Smooth muscle cell (in vitro differentiated cells): ENCODE data around the gene CPED1. TPM values are rescaled to one million over a fixed set of nuclear protein-coding genes. Genes with fewer than 3 reads are reported as not detected.

Experiments used
- DNase-seq: peaks from one replicate; lab custom pipeline; 2025; ENCODE audit not compliant: unreplicated experiment; lab: John Stamatoyannopoulos, UW
- H2AFZ ChIP-seq: fragments of 200-600 bp; sonication (generic); 2 replicates; pipeline ENCODE4 v1.6.0; 2016; ENCODE audit warnings: antibody characterized with exemption, low read depth, mild to moderate bottlenecking
- H3F3A ChIP-seq: fragments of 200-600 bp; sonication (generic); 2 replicates; pipeline ENCODE4 v1.6.0; 2017; ENCODE audit warnings: antibody characterized with exemption, low read depth
- H3K27ac ChIP-seq: fragments of 200-600 bp; sonication (generic); 2 replicates; pipeline ENCODE4 v1.5.1; 2016; ENCODE audit warnings: low read depth, mild to moderate bottlenecking
- H3K27me3 ChIP-seq: fragments of 200-600 bp; sonication (generic); 2 replicates; pipeline ENCODE4 v1.6.1; 2016; ENCODE audit warnings: low read depth, mild to moderate bottlenecking
- H3K36me3 ChIP-seq: fragments of 200-600 bp; sonication (generic); 2 replicates; pipeline ENCODE4 v1.5.1; 2016; ENCODE audit warnings: low read depth
- H3K4me1 ChIP-seq: fragments of 200-600 bp; sonication (generic); 2 replicates; pipeline ENCODE4 v1.5.1; 2016; ENCODE audit warnings: low read depth
- H3K4me2 ChIP-seq: fragments of 200-600 bp; sonication (generic); 2 replicates; pipeline ENCODE4 v1.6.0; 2016; ENCODE audit warnings: mild to moderate bottlenecking
- H3K4me3 ChIP-seq: fragments of 200-600 bp; sonication (generic); 2 replicates; pipeline ENCODE4 v1.5.1; 2016; ENCODE audit warnings: mild to moderate bottlenecking
- H3K79me2 ChIP-seq: fragments of 200-600 bp; sonication (generic); 2 replicates; pipeline ENCODE4 v1.6.0; 2016; ENCODE audit warnings: low read depth, mild to moderate bottlenecking
- H3K9ac ChIP-seq: fragments of 200-600 bp; sonication (generic); 2 replicates; pipeline ENCODE4 v1.6.0; 2016; ENCODE audit warnings: low read depth
- H3K9me3 ChIP-seq: fragments of 200-600 bp; sonication (generic); replicated peaks from 2 replicates; pipeline ENCODE4 v1.5.1; 2016; ENCODE audit warnings: low read depth
- H4K20me1 ChIP-seq: fragments of 200-600 bp; sonication (generic); 2 replicates; pipeline ENCODE4 v1.6.0; 2016; ENCODE audit warnings: low read depth
- WGBS: methylation state at CpG from one replicate; pipeline ENCODE4 v1.1.7; 2016; ENCODE audit warnings: low lambda C conversion rate; 5-methylcytosine and 5-hydroxymethylcytosine counted together
- polyA plus RNA-seq: library from polyadenylated mRNA; unstranded; fragments of >200 nt; fragmentation: Nextera tagmentation; extraction: Ambion mirVana; gene quantifications from 2 replicates; pipeline ENCODE4 v1.2.1, GENCODE V29; 2016
- total RNA-seq: library from RNA; depleted of rRNA; stranded (reverse); fragments of >200 nt; gene quantifications from 2 replicates; pipeline ENCODE4 v1.2.3, GENCODE V29; 2014
- TF ChIP-seq, protein P1 (sequence below): fragments of 200-600 bp; sonication (generic); IDR thresholded peaks from 2 replicates; pipeline ENCODE4 v1.5.1; 2017; ENCODE audit warnings: borderline replicate concordance, mild to moderate bottlenecking, antibody characterized with exemption; ENCODE audit not compliant: insufficient read depth, poor library complexity, severe bottlenecking

The CPED1 gene
- total and polyA plus RNA-seq, 2 experiments from 2014 or later: 9.5 to 12.9 TPM

DNA sequence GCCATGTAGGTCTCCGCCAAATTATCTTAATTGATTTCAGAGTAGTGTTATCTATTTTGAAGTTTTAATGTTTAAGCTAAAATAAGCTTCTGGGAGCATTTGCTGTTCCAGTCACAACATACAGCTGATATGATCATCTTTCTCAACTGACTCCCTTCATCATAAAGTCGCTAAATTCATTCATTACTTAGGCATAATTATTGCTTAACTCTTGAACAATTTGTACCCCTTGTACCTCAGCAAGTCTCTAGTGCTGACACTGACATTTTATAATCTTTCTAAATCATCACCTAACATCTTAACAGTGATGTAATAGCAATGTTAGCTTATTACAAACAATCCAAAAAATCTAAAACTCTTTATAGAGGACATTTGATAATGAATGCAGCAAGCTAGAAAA lies 286.0 kb downstream of the CPED1 start:
- H3F3A ChIP-seq: peaks cover 3% of the 10 kb centered on the region
- H3K9me3 ChIP-seq: no peaks in the 10 kb centered on the region
- H3K4me1 ChIP-seq: peaks cover 4% of the 10 kb centered on the region
- no peak overlapping the region for H3K27ac ChIP-seq
- H3K36me3 ChIP-seq: no peaks in the 10 kb centered on the region
- H3K9ac ChIP-seq: no peak overlapping the region
- TF ChIP-seq, protein P1, sequence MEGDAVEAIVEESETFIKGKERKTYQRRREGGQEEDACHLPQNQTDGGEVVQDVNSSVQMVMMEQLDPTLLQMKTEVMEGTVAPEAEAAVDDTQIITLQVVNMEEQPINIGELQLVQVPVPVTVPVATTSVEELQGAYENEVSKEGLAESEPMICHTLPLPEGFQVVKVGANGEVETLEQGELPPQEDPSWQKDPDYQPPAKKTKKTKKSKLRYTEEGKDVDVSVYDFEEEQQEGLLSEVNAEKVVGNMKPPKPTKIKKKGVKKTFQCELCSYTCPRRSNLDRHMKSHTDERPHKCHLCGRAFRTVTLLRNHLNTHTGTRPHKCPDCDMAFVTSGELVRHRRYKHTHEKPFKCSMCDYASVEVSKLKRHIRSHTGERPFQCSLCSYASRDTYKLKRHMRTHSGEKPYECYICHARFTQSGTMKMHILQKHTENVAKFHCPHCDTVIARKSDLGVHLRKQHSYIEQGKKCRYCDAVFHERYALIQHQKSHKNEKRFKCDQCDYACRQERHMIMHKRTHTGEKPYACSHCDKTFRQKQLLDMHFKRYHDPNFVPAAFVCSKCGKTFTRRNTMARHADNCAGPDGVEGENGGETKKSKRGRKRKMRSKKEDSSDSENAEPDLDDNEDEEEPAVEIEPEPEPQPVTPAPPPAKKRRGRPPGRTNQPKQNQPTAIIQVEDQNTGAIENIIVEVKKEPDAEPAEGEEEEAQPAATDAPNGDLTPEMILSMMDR: no peak
- no peak overlapping the region for H3K4me2 ChIP-seq
- 75% methylated on average over 2 of the region's 2 CpGs for WGBS
- H3K27me3 ChIP-seq: no peaks in the 10 kb centered on the region
- H4K20me1 ChIP-seq: no peaks in the 10 kb centered on the region
- no peak for DNase-seq
- H3K4me3 ChIP-seq: no peak overlapping the region
- H3K79me2 ChIP-seq: no peaks in the 10 kb centered on the region
- H2AFZ ChIP-seq: no peak overlapping the region

DNA sequence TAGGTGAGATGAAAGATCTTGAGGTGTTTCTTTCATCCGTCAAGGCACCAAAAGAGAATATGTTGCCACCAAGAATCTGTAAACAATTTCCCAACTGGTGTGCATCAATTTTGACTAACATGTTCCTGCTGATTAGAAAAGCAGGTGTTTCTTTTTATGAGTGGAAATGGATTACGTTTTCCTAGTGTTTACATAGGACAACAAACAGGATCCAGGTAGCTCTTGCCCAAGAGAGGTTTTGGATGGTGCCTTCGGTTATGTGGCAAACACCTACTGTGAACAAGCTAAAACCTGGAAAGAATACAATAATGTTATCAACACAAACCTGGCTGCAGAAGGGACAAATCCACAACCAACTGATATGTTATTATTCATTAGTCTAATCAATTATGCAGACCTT lies 286.7 kb downstream of the CPED1 start:
- WGBS: 94% methylated on average over 3 of the region's 3 CpGs
- H3K4me3 ChIP-seq: no peak overlapping the region
- H4K20me1 ChIP-seq: no peaks in the 10 kb centered on the region
- H3K9me3 ChIP-seq: no peaks in the 10 kb centered on the region
- H3K36me3 ChIP-seq: no peaks in the 10 kb centered on the region
- H3K9ac ChIP-seq: no peak overlapping the region
- no peak overlapping the region for H2AFZ ChIP-seq
- no peak overlapping the region for H3K27ac ChIP-seq
- TF ChIP-seq, protein P1: no peak
- DNase-seq: no peak
- H3K27me3 ChIP-seq: no peaks in the 10 kb centered on the region
- H3K4me2 ChIP-seq: no peak overlapping the region
- peaks cover 9% of the 10 kb centered on the region for H3K4me1 ChIP-seq
- peaks cover 3% of the 10 kb centered on the region for H3F3A ChIP-seq
- no peaks in the 10 kb centered on the region for H3K79me2 ChIP-seq

DNA sequence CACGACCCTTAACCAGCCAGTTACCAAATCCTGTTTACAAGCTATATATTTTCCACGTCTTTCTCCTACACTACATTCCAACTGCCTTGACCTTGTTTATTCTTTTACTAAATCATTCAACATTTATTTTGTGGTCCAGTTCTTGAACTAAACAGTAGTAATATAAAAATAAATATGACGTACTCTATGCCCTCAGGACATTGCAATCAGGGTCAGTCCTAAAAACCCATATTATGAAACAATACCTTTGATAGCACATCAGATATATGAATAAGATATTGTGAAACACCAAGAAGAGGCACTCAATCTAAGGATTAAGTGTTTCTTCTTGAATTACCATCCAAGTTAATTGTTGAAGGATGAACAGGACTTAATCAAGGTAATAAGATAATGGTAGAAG lies 287.8 kb downstream of the CPED1 start:
- H3K79me2 ChIP-seq: no peaks in the 10 kb centered on the region
- H3K27me3 ChIP-seq: no peaks in the 10 kb centered on the region
- no peak overlapping the region for H3K27ac ChIP-seq
- H3F3A ChIP-seq: peaks cover 3% of the 10 kb centered on the region
- TF ChIP-seq, protein P1: no peak
- H2AFZ ChIP-seq: no peak overlapping the region
- WGBS: 55% methylated on average over 3 of the region's 3 CpGs
- H3K9me3 ChIP-seq: no peaks in the 10 kb centered on the region
- no peak overlapping the region for H3K4me2 ChIP-seq
- no peak overlapping the region for H3K9ac ChIP-seq
- no peak for DNase-seq
- H3K36me3 ChIP-seq: no peaks in the 10 kb centered on the region
- H4K20me1 ChIP-seq: no peaks in the 10 kb centered on the region
- H3K4me1 ChIP-seq: peaks cover 9% of the 10 kb centered on the region
- H3K4me3 ChIP-seq: no peak overlapping the region
